ENCODE data around the gene ZNF335. TPM values are rescaled to one million over a fixed set of nuclear protein-coding genes. Genes with fewer than 3 reads are reported as not detected.

ZNF335 gene
- total RNA-seq, 1 donor from 2014 or later = 7.2 TPM

DNA sequence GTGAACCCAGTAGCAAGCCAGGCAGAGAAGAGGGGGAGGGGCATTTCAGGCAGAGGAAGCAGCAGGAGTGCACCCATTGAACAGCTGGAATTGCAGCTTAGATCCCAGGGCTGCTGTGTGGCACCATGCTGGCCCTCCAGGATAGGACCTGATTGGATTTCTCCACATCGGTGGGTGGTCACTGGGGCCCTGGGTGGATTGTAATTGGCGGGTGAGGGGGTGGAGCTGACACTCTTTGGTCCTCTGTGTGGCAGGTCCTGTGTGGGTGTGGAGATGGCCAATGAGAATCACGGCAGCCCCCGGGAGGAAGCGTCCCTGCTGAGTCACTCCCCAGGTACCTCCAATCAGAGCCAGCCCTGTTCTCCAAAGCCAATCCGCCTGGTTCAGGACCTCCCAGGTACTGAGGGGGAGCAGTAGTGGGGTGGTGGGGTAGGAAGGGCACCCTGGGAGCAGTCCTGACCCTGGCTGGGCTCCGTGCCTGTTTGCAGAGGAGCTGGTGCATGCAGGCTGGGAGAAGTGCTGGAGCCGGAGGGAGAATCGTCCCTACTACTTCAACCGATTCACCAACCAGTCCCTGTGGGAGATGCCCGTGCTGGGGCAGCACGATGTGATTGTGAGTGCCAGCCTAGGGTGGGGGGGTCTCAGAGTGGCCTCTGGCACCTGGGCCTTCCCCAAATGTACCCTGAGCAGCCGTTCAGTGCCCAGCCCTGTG, 33.1 kb downstream of the ZNF335 start:
- DNase-seq (ENCODE audit: low spot score) = peak; percentile 15
- H3K36me3 ChIP-seq = no peaks in the 10 kb centered on the region
- peak overlapping the region; percentile 24 for H3K27ac Mint-ChIP-seq
- H3K4me1 Mint-ChIP-seq = peaks cover 23% of the 10 kb centered on the region
- H3F3A ChIP-seq (ENCODE audit: low read depth) = peaks cover 35% of the 10 kb centered on the region
- peaks cover 3% of the 10 kb centered on the region for H3K27me3 Mint-ChIP-seq (ENCODE audit: insufficient read depth, low read depth)
- no peak overlapping the region for H3K4me3 Mint-ChIP-seq
- no peak overlapping the region for H3K27ac ChIP-seq
- no peak overlapping the region for H3K4me3 ChIP-seq
- H3K9me3 ChIP-seq (ENCODE audit: low read depth) = no peaks in the 10 kb centered on the region
- no peaks in the 10 kb centered on the region for H3K9me3 Mint-ChIP-seq
- TF ChIP-seq EZH2 (IDR thresholded peaks at IDR 0.05) (no peak), CTCF (IDR thresholded peaks at IDR 0.05) (no peak), EZH2phosphoT487 (IDR thresholded peaks at IDR 0.05) (no peak)
- H3K9ac ChIP-seq = no peak overlapping the region
- peaks cover 22% of the 10 kb centered on the region for H3K36me3 Mint-ChIP-seq
- peaks cover 34% of the 10 kb centered on the region for H3K79me2 ChIP-seq (ENCODE audit: low read depth)
- H2AFZ ChIP-seq (replicated peaks) = no peak overlapping the region
- H3K27me3 ChIP-seq = no peaks in the 10 kb centered on the region
- peaks cover 12% of the 10 kb centered on the region for H3K4me1 ChIP-seq
- peaks cover 29% of the 10 kb centered on the region for H4K20me1 ChIP-seq (ENCODE audit: low read depth)
- peak overlapping the region; percentile 30 for H3K4me2 ChIP-seq

DNA sequence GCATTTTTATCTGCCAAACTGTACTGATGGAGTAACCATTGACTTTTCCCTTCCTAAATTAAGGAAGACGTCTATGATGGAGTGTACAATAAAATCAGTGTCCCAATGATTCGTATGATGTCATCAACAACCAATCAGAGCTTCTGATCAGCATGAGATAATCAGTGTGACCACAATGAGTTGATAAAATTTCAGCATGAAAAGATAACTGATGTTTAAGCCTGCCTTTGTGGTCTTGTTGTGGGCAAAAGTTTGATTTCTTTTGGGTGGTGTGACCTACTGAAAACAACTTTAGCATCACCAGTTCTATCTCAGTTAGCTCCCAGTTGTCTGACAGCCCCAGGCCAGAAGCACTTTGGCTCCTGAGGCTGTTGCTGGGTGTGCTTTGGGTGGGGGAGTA, 34.2 kb downstream of the ZNF335 start:
- peak overlapping the region; percentile 67 for H3K4me3 Mint-ChIP-seq
- no peak overlapping the region for H3K4me3 ChIP-seq

GRCh38 chr20:45935416-45936046, 36.5 kb downstream of the ZNF335 start:
- H3K36me3 ChIP-seq = no peaks in the 10 kb centered on the region
- no peaks in the 10 kb centered on the region for H3K9me3 ChIP-seq (ENCODE audit: low read depth)
- peak overlapping the region; percentile 57 for H3K9ac ChIP-seq
- H3K4me3 Mint-ChIP-seq = peak overlapping the region; percentile 91
- H3K36me3 Mint-ChIP-seq = peaks cover 20% of the 10 kb centered on the region
- H3K27ac Mint-ChIP-seq = peak overlapping the region; percentile 69
- no peak for TF ChIP-seq EZH2 (IDR thresholded peaks at IDR 0.05)
- TF ChIP-seq CTCF (IDR thresholded peaks at IDR 0.05) = no peak
- no peak for TF ChIP-seq EZH2phosphoT487 (IDR thresholded peaks at IDR 0.05)
- no peaks in the 10 kb centered on the region for H3K27me3 ChIP-seq
- H3K9me3 Mint-ChIP-seq = no peaks in the 10 kb centered on the region
- peaks cover 53% of the 10 kb centered on the region for H3K79me2 ChIP-seq (ENCODE audit: low read depth)
- peaks cover 5% of the 10 kb centered on the region for H3K27me3 Mint-ChIP-seq (ENCODE audit: insufficient read depth, low read depth)
- no peak overlapping the region for H3K27ac ChIP-seq
- H3K4me3 ChIP-seq = peak overlapping the region; percentile 99
- H4K20me1 ChIP-seq (ENCODE audit: low read depth) = peaks cover 37% of the 10 kb centered on the region
- H3K4me1 ChIP-seq = peaks cover 21% of the 10 kb centered on the region
- peaks cover 43% of the 10 kb centered on the region for H3F3A ChIP-seq (ENCODE audit: low read depth)
- peaks cover 29% of the 10 kb centered on the region for H3K4me1 Mint-ChIP-seq
- DNase-seq (ENCODE audit: low spot score) = no peak
- H3K4me2 ChIP-seq = peak overlapping the region; percentile 84
- peak overlapping the region; percentile 42 for H2AFZ ChIP-seq (replicated peaks)

More for the DNA sequence above, 34.2 kb downstream of the ZNF335 start:
- Histone ChIP-seq H3K9me3 (ENCODE audit: low read depth) (no peaks in the 10 kb centered on the region), H3K27me3 (no peaks in the 10 kb centered on the region), H3K36me3 (no peaks in the 10 kb centered on the region), H3F3A (ENCODE audit: low read depth) (peaks cover 38% of the 10 kb centered on the region), H3K4me1 (peaks cover 21% of the 10 kb centered on the region), H2AFZ (replicated peaks) (no peak overlapping the region), H3K79me2 (ENCODE audit: low read depth) (peaks cover 45% of the 10 kb centered on the region), H3K9ac (peak overlapping the region; percentile 22), H4K20me1 (ENCODE audit: low read depth) (peaks cover 37% of the 10 kb centered on the region), H3K4me2 (no peak overlapping the region), H3K27ac (no peak overlapping the region)
- H3K27me3 Mint-ChIP-seq (ENCODE audit: insufficient read depth, low read depth) = peaks cover 5% of the 10 kb centered on the region
- H3K9me3 Mint-ChIP-seq = no peaks in the 10 kb centered on the region
- peak overlapping the region; percentile 73 for H3K27ac Mint-ChIP-seq
- DNase-seq (ENCODE audit: low spot score) = no peak
- TF ChIP-seq CTCF (IDR thresholded peaks at IDR 0.05) (no peak), EZH2phosphoT487 (IDR thresholded peaks at IDR 0.05) (no peak), EZH2 (IDR thresholded peaks at IDR 0.05) (no peak)
- peaks cover 27% of the 10 kb centered on the region for H3K4me1 Mint-ChIP-seq
- H3K36me3 Mint-ChIP-seq = peaks cover 20% of the 10 kb centered on the region
